Neural cell (in vitro differentiated cells): Measurements from ENCODE around the gene FYCO1. TPM values are rescaled to one million over a fixed set of nuclear protein-coding genes. Genes with fewer than 3 reads are reported as not detected.

ENCODE experiments used
- H2AFZ ChIP-seq: fragments of 200-600, 300-800 bp; sonication (generic), shearing (Covaris generic); 2 replicates; pipeline ENCODE4 v1.6.0; 2014; ENCODE audit warnings: low read depth, mild to moderate bottlenecking, antibody characterized with exemption, low read length, moderate library complexity
- H3F3A ChIP-seq: fragments of 200-600 bp; shearing (Covaris generic); 2 replicates; pipeline ENCODE4 v1.6.1; 2016; ENCODE audit warnings: mild to moderate bottlenecking, moderate library complexity, mixed read lengths, antibody characterized with exemption, low read length; ENCODE audit not compliant: insufficient read depth, poor library complexity, severe bottlenecking
- H3K27ac ChIP-seq: fragments of 200-600, 300-800 bp; sonication (generic), shearing (Covaris generic); 2 replicates; pipeline ENCODE4 v1.5.1; 2014; ENCODE audit warnings: mild to moderate bottlenecking, low read length, moderate library complexity
- H3K27me3 ChIP-seq: fragments of 300-800, 200-600 bp; sonication (generic), shearing (Covaris generic); 2 replicates; pipeline ENCODE4 v1.6.0; 2014; ENCODE audit warnings: mild to moderate bottlenecking, low read depth, low read length, moderate library complexity; ENCODE audit not compliant: insufficient read depth
- H3K36me3 ChIP-seq: fragments of 300-800, 200-600 bp; sonication (generic), shearing (Covaris generic); 2 replicates; pipeline ENCODE4 v1.5.1; 2014; ENCODE audit warnings: mild to moderate bottlenecking, antibody characterized with exemption, low read length, moderate library complexity; ENCODE audit not compliant: insufficient read depth
- H3K4me2 ChIP-seq: fragments of 300-800, 200-600 bp; sonication (generic), shearing (Covaris generic); 2 replicates; pipeline ENCODE4 v1.6.0; 2014; ENCODE audit warnings: mild to moderate bottlenecking, low read length
- H3K4me3 ChIP-seq: fragments of 300-800, 200-600 bp; sonication (generic), shearing (Covaris generic); 2 replicates; pipeline ENCODE4 v1.5.1; 2014; ENCODE audit warnings: mild to moderate bottlenecking, low read length, moderate library complexity
- H3K79me2 ChIP-seq: fragments of 200-600 bp; shearing (Covaris generic); replicated peaks from 2 replicates; pipeline ENCODE4 v1.6.0; 2014; ENCODE audit warnings: mild to moderate bottlenecking, low read length, moderate library complexity; ENCODE audit not compliant: insufficient read depth
- H3K9ac ChIP-seq: fragments of 300-800, 200-600 bp; sonication (generic), shearing (Covaris generic); 2 replicates; pipeline ENCODE4 v1.6.1; 2016; ENCODE audit warnings: mild to moderate bottlenecking, low read length, mixed read lengths
- H3K9me2 ChIP-seq: fragments of 200-600 bp; shearing (Covaris generic); 2 replicates; pipeline ENCODE4 v1.6.1; 2016; ENCODE audit warnings: mild to moderate bottlenecking, low read length, mixed read lengths; ENCODE audit not compliant: insufficient read depth
- H3K9me3 ChIP-seq: fragments of 200-600, 300-800 bp; sonication (generic), shearing (Covaris generic); 2 replicates; pipeline ENCODE4 v1.6.1; 2016; ENCODE audit warnings: mild to moderate bottlenecking, mixed run types, low read length, moderate library complexity, mixed read lengths
- H4K20me1 ChIP-seq: fragments of 200-600 bp; shearing (Covaris generic); 2 replicates; pipeline ENCODE4 v1.6.1; 2016; ENCODE audit warnings: mild to moderate bottlenecking, mixed run types; ENCODE audit not compliant: insufficient read depth
- CTCF ChIP-seq: fragments of 450-650 bp; IDR thresholded peaks from 2 replicates; pipeline ENCODE4 v1.5.1; 2014; ENCODE audit warnings: antibody characterized with exemption, mild to moderate bottlenecking, moderate library complexity; ENCODE audit not compliant: poor library complexity, severe bottlenecking
- EP300 ChIP-seq: fragments of 450-650 bp; conservative IDR thresholded peaks from 2 replicates; pipeline ENCODE4 v1.6.1; 2014; ENCODE audit warnings: antibody characterized with exemption, mild to moderate bottlenecking, moderate library complexity; ENCODE audit not compliant: poor library complexity, severe bottlenecking
- EZH2 ChIP-seq: fragments of 200-600, 300-800 bp; shearing (Covaris generic), sonication (generic); IDR thresholded peaks from 2 replicates; pipeline ENCODE4 v1.6.1; 2014; ENCODE audit warnings: antibody characterized with exemption, low read length, borderline replicate concordance, mild to moderate bottlenecking; ENCODE audit not compliant: insufficient read depth, poor library complexity, severe bottlenecking
- MXI1 ChIP-seq: fragments of 450-650 bp; conservative IDR thresholded peaks from 2 replicates; pipeline ENCODE4 v1.6.1; 2014; ENCODE audit warnings: antibody characterized with exemption, mild to moderate bottlenecking; ENCODE audit not compliant: poor library complexity, severe bottlenecking
- POLR2AphosphoS5 ChIP-seq: IDR thresholded peaks from 2 replicates; pipeline ENCODE4 v1.6.1; 2012
- RAD21 ChIP-seq: fragments of 450-650 bp; conservative IDR thresholded peaks from 2 replicates; pipeline ENCODE4 v1.6.1; 2014; ENCODE audit warnings: antibody characterized with exemption, mild to moderate bottlenecking, moderate library complexity
- REST ChIP-seq: IDR thresholded peaks from 2 replicates; pipeline ENCODE4 v1.6.1; 2012; ENCODE audit warnings: borderline replicate concordance
- SMC3 ChIP-seq: fragments of 450-650 bp; conservative IDR thresholded peaks from 2 replicates; pipeline ENCODE4 v1.6.1; 2014; ENCODE audit warnings: antibody characterized with exemption, mild to moderate bottlenecking, moderate library complexity; ENCODE audit not compliant: poor library complexity
- TAF1 ChIP-seq: IDR thresholded peaks from 2 replicates; pipeline ENCODE4 v1.6.1; 2012; ENCODE audit warnings: low read depth
- polyA plus RNA-seq: library from polyadenylated mRNA; depleted of rRNA; stranded (reverse); fragments of >200 nt; gene quantifications from 2 replicates; pipeline ENCODE4 v1.2.3, GENCODE V29; 2014

The FYCO1 gene
- polyA plus RNA-seq, 1 donor from 2014 or later: 0.12 TPM

- Histone ChIP-seq H2AFZ (no peak overlapping the region), H3K9me3 (no peaks in the 10 kb centered on the region), H3K79me2 (no peaks in the 10 kb centered on the region), H3K4me3 (no peak overlapping the region), H3K36me3 (no peaks in the 10 kb centered on the region), H3F3A (no peaks in the 10 kb centered on the region), H3K9ac (no peak overlapping the region), H3K4me2 (no peak overlapping the region), H3K27ac (no peak overlapping the region), H4K20me1 (no peaks in the 10 kb centered on the region), H3K27me3 (no peaks in the 10 kb centered on the region), H3K9me2 (no peaks in the 10 kb centered on the region)
- TF ChIP-seq EP300 (no peak), MXI1 (no peak), CTCF (no peak), RAD21 (no peak), EZH2 (no peak), SMC3 (no peak), POLR2AphosphoS5 (no peak), REST (no peak), TAF1 (no peak)
Measured at GRCh38 chr3:46022909-46023785, 27.5 kb upstream of the FYCO1 start.

GRCh38 chr3:46021516-46021915, 25.9 kb upstream of the FYCO1 start:
- Histone ChIP-seq H3K79me2 (no peaks in the 10 kb centered on the region), H3K4me3 (no peak overlapping the region), H3K27ac (no peak overlapping the region), H3F3A (no peaks in the 10 kb centered on the region), H3K36me3 (no peaks in the 10 kb centered on the region), H3K9me3 (no peaks in the 10 kb centered on the region), H3K27me3 (no peaks in the 10 kb centered on the region), H3K4me2 (no peak overlapping the region), H4K20me1 (no peaks in the 10 kb centered on the region), H2AFZ (no peak overlapping the region), H3K9ac (no peak overlapping the region), H3K9me2 (no peaks in the 10 kb centered on the region)
- TF ChIP-seq REST: no peak
- no peak for TF ChIP-seq CTCF
- no peak for TF ChIP-seq MXI1
- no peak for TF ChIP-seq POLR2AphosphoS5
- TF ChIP-seq EZH2: no peak
- TF ChIP-seq TAF1: no peak
- TF ChIP-seq EP300: no peak
- no peak for TF ChIP-seq SMC3
- TF ChIP-seq RAD21: no peak
